CD4-positive, alpha-beta T cell (primary cell): Measurements from ENCODE around the gene AP4M1. TPM values are rescaled to one million over a fixed set of nuclear protein-coding genes. Genes with fewer than 3 reads are reported as not detected.

Source experiments
- ATAC-seq: fragments of 200-7000 bp; cut with Tn5 transposase; one replicate; pipeline ENCODE4 v1.10.0; 2022; ENCODE audit warnings: mild to moderate bottlenecking; ENCODE audit not compliant: poor library complexity
- CTCF ChIA-PET: fragments of 350-600 bp; sonication (Branson Sonifier 250); formaldehyde crosslinking; loops from one replicate; lab custom pipeline; 2021; ENCODE audit warnings: antibody characterized with exemption, inconsistent platforms; lab: Charles Lee
- POLR2A ChIA-PET: fragments of 350-600 bp; sonication (Branson Sonifier 250); formaldehyde crosslinking; loops from one replicate; lab custom pipeline; 2021; ENCODE audit warnings: antibody characterized with exemption, inconsistent platforms; lab: Charles Lee
- DNase-seq, 14 experiments: peaks; one replicate each; pipeline ENCODE4 v3.0.0-alpha.2; 2013 to 2020; ENCODE audit warnings: mixed read lengths in 2 of 14
- H3K27ac ChIP-seq, 2 donors: one replicate each; pipeline versions ENCODE4 v1.5.1 to v1.7.0; 2013; ENCODE audit warnings: low read length in 2 of 2, low read depth in 1 of 2, mild to moderate bottlenecking in 1 of 2
- H3K27me3 ChIP-seq, 2 experiments: 1 replicate in 1 of 2; 2 replicates in 1 of 2; pipeline versions ENCODE4 v1.6.1 to v1.7.0; 2013; ENCODE audit warnings: low read length in 2 of 2, control low read depth in 1 of 2, mild to moderate bottlenecking in 1 of 2, moderate library complexity in 1 of 2; ENCODE audit not compliant: insufficient read depth in 2 of 2, control insufficient read depth in 1 of 2
- H3K36me3 ChIP-seq: one replicate; pipeline ENCODE4 v1.6.1; 2013; ENCODE audit warnings: low read length, control low read depth; ENCODE audit not compliant: insufficient read depth
- H3K4me1 ChIP-seq: one replicate; pipeline ENCODE4 v1.6.1; 2013; ENCODE audit warnings: low read length, control low read depth; ENCODE audit not compliant: insufficient read depth
- H3K4me3 ChIP-seq: one replicate; pipeline ENCODE4 v1.5.1; 2013; ENCODE audit warnings: mild to moderate bottlenecking, low read length, moderate library complexity
- H3K9me3 ChIP-seq, 2 experiments: 1 replicate in 1 of 2; 2 replicates in 1 of 2; pipeline versions ENCODE4 v1.6.1 to v1.7.0; 2013; ENCODE audit warnings: low read length in 2 of 2, mild to moderate bottlenecking in 2 of 2, control low read depth in 1 of 2, moderate library complexity in 1 of 2; ENCODE audit not compliant: control insufficient read depth in 1 of 2, insufficient read depth in 1 of 2
- H3K27ac Mint-ChIP-seq: one replicate; pipeline ENCODE4 v1.8.0; 2020; ENCODE audit warnings: mixed read lengths
- H3K27me3 Mint-ChIP-seq: one replicate; pipeline ENCODE4 v1.8.0; 2021; ENCODE audit warnings: mixed read lengths
- H3K36me3 Mint-ChIP-seq: one replicate; pipeline ENCODE4 v1.8.0; 2021; ENCODE audit warnings: low read depth, mixed read lengths
- H3K4me1 Mint-ChIP-seq: one replicate; pipeline ENCODE4 v1.8.0; 2021; ENCODE audit warnings: low read depth, mixed read lengths
- H3K4me3 Mint-ChIP-seq: one replicate; pipeline ENCODE4 v1.8.0; 2020; ENCODE audit warnings: mild to moderate bottlenecking, mixed read lengths
- H3K9me3 Mint-ChIP-seq: one replicate; pipeline ENCODE4 v1.8.0; 2020; ENCODE audit warnings: mixed read lengths
- intact Hi-C, 2 experiments: fragments of 100-400 bp; cut with DNase I in 1 of 2; cut with micrococcal nuclease in 1 of 2; formaldehyde crosslinking; loops; one replicate each; pipeline versions ENCODE4 v1.15.1 to v1.9.0; 2023 to 2025; cut with DNase I, micrococcal nuclease
- total RNA-seq, 174 experiments: library from RNA in 2 of 174; stranded (reverse) in 2 of 174; gene quantifications; one replicate each; pipeline ENCODE4 v1.2.3 and lab custom pipeline; 2021 to 2026
- TF ChIP-seq, protein P1 (sequence below): fragments of 200-600 bp; IDR thresholded peaks from one replicate; pipeline ENCODE4 v1.8.0; 2022; ENCODE audit warnings: antibody characterized with exemption, mild to moderate bottlenecking

The AP4M1 gene
- total RNA-seq, 2 experiments from 2014 or later = 2.8 to 4.0 TPM

DNA sequence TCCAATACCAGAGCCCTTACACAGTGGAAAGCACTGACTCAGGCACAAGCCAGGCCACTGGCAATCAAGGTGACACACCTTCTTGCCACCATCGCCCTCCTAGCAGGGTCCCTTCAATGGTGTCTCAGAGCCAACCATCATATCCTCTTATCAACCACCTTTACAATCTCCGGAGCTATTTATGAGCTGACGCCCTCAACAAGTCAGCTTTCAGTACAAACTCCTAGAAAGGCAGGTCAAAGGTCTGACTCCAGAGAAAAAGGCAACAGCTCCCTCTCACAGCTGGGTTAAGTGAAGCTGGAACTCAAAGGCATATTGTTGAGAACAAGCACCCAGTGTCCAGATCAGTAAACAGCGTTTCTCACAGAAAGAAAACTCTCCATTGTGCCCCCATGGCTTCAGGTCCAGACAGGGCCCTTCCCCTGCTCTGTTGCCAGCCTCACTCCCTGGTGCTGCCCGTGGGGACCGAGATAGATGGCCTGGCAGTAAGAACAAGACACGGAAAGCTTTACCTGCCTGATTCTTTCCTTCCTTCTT is 22.4 kb upstream of the AP4M1 start:
- Mint-ChIP-seq H3K9me3 (no peaks in the 10 kb centered on the region), H3K27me3 (no peaks in the 10 kb centered on the region), H3K27ac (peak overlapping the region; percentile 53), H3K4me3 (peak overlapping the region; percentile 52), H3K36me3 (peaks cover 66% of the 10 kb centered on the region), H3K4me1 (peaks cover 39% of the 10 kb centered on the region)
- TF ChIP-seq, protein P1, sequence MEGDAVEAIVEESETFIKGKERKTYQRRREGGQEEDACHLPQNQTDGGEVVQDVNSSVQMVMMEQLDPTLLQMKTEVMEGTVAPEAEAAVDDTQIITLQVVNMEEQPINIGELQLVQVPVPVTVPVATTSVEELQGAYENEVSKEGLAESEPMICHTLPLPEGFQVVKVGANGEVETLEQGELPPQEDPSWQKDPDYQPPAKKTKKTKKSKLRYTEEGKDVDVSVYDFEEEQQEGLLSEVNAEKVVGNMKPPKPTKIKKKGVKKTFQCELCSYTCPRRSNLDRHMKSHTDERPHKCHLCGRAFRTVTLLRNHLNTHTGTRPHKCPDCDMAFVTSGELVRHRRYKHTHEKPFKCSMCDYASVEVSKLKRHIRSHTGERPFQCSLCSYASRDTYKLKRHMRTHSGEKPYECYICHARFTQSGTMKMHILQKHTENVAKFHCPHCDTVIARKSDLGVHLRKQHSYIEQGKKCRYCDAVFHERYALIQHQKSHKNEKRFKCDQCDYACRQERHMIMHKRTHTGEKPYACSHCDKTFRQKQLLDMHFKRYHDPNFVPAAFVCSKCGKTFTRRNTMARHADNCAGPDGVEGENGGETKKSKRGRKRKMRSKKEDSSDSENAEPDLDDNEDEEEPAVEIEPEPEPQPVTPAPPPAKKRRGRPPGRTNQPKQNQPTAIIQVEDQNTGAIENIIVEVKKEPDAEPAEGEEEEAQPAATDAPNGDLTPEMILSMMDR = no peak
- no peak overlapping the region for H3K27ac ChIP-seq
- no peaks in the 10 kb centered on the region for H3K9me3 ChIP-seq
- no peak overlapping the region for H3K4me3 ChIP-seq
- peaks cover 48% of the 10 kb centered on the region for H3K36me3 ChIP-seq
- DNase-seq (no peak), ATAC-seq (no peak)
- CTCF ChIA-PET = no interaction called here
- H3K4me1 ChIP-seq = peaks cover 36% of the 10 kb centered on the region
- intact Hi-C loops = no loop called here
- POLR2A ChIA-PET = interaction anchor here (0.6 kb wide), 1 partner anchor 146 kb away, joined by 3 read pairs; no protein-coding TSS in a partner anchor
- H3K27me3 ChIP-seq = no peaks in the 10 kb centered on the region

DNA sequence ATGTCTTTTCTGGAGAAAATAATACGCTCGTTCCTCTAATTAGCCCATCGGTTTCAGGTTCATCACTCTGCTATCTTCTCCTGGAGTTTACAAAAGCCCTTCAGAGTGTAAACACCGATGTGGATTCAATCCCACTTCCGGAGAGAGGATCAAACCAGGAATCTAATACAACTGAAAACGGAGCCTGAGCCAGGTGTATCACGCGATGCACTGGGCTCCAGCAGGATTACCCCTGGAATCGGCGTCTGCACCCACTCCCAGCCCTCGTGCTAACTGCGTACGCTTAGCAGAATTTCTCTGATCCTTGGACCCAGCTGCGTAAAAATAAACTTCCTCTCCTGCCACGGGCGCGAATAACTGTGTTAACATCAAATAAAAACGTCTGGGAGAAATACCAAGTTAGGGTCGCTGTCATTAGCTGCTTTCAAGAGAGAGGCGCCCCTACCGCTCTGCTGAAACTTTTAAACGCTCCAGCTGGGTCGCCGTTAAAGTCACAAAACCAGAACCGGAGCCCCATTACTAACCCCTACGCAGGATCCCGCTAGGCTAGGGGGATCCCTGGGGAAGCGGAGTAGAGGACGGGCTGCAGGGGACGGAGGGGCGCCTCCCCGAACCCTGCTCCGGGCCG is 20.4 kb upstream of the AP4M1 start:
- Histone ChIP-seq H3K9me3 (no peaks in the 10 kb centered on the region), H3K36me3 (peaks cover 29% of the 10 kb centered on the region), H3K27ac (peak overlapping the region; percentile 75 to 80), H3K27me3 (no peaks in the 10 kb centered on the region), H3K4me3 (peak overlapping the region; percentile 84), H3K4me1 (peaks cover 36% of the 10 kb centered on the region)
- TF ChIP-seq, protein P1 = no peak
- POLR2A ChIA-PET = interaction anchor here (1.2 to 2.5 kb wide), 4 partner anchors 9 to 161 kb away, joined by 3 to 6 read pairs (median 5); partner anchors contain the start of genes MCM7, TRIM4 and ZSCAN21
- DNase-seq (no peak), ATAC-seq (peak; percentile 7)
- Mint-ChIP-seq H3K4me1 (peaks cover 39% of the 10 kb centered on the region), H3K27ac (peak overlapping the region; percentile 83), H3K27me3 (no peaks in the 10 kb centered on the region), H3K9me3 (no peaks in the 10 kb centered on the region), H3K36me3 (peaks cover 47% of the 10 kb centered on the region), H3K4me3 (peak overlapping the region; percentile 87)
- CTCF ChIA-PET = interaction anchor here (0.8 to 1.5 kb wide), 3 partner anchors 9 to 137 kb away, joined by 3 to 4 read pairs (median 3); partner anchors contain the start of gene ZKSCAN1
- intact Hi-C loops = loop anchor here (1.0 to 10.0 kb wide), 13 partner anchors 20 to 936 kb away; partner anchors contain the start of genes ZKSCAN1 (in 2 of the 2), ZSCAN21 (in 2 of the 2), AP4M1 (in 1 of the 2) and CNPY4 (in 1 of the 2)

DNA sequence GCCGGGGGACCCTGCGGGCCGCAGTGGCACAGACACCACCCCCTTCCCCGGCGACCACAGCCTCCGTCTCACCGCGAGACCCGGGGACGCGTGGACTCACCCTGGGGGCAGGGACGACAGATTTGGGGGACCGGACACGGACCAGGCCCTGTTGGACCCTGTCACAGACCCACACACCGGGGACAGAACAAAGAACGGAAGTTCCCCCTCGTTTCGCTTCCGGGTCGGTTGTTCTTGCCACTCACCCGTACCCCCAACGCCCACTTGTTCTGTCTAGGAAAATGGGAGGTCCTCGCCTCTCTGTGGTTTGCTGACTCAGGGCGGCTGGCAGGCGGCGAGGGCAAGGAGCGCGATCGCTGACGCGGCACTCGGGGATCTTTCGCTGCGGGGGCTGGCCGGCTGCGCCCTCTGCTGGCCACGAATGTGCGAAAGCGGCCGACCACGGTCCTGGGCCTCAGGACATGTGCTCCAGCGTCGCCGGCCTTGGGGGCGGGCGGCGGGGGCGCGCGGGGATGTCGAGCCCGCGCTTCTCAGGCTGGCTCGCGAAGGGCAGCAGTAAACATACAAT is 19.8 kb upstream of the AP4M1 start, which contains the start of gene ZNF3:
Gene ZNF3 (minus strand): TSS at position 189 of the 568 bp plus-strand sequence. CDS start 4,366 bp downstream, outside the sequence.
- H3K36me3 Mint-ChIP-seq = peaks cover 41% of the 10 kb centered on the region
- peak within 1 kb of the TSS; percentile 84 for H3K4me3 ChIP-seq
- CTCF ChIA-PET = interaction anchor here (0.8 to 3.1 kb wide), 6 partner anchors 8 to 136 kb away, joined by 3 to 14 read pairs (median 4); partner anchors contain the start of genes AP4M1, MCM7 and ZKSCAN1
- POLR2A ChIA-PET = interaction anchor here (1.0 to 2.5 kb wide), 7 partner anchors 10 to 162 kb away, joined by 3 to 9 read pairs (median 5); partner anchors contain the start of genes MBLAC1, MCM7, TRIM4 and ZSCAN21
- no peaks in the 10 kb centered on the region for H3K9me3 Mint-ChIP-seq
- ATAC-seq (peak; percentile 85), DNase-seq (peak; percentile 92 to 99 (median 96))
- peak within 1 kb of the TSS; percentile 75 to 80 for H3K27ac ChIP-seq
- intact Hi-C loops = loop anchor here (1.0 to 10.0 kb wide), 14 partner anchors 17 to 937 kb away; partner anchors contain the start of genes ZKSCAN1 (in 2 of the 2), ZSCAN21 (in 2 of the 2), AP4M1 (in 1 of the 2) and CNPY4 (in 1 of the 2)
- TF ChIP-seq, protein P1 = peak; percentile 96
- H3K36me3 ChIP-seq = peaks cover 24% of the 10 kb centered on the region
- peaks cover 36% of the 10 kb centered on the region for H3K4me1 ChIP-seq
- H3K27ac Mint-ChIP-seq = peak within 1 kb of the TSS; percentile 83
- H3K27me3 ChIP-seq = no peaks in the 10 kb centered on the region
- peaks cover 39% of the 10 kb centered on the region for H3K4me1 Mint-ChIP-seq
- H3K27me3 Mint-ChIP-seq = no peaks in the 10 kb centered on the region
- H3K4me3 Mint-ChIP-seq = peak within 1 kb of the TSS; percentile 90
- no peaks in the 10 kb centered on the region for H3K9me3 ChIP-seq
